MCF 10A (cell line): ENCODE data around the gene ADAMTS8. TPM values are rescaled to one million over a fixed set of nuclear protein-coding genes. Genes with fewer than 3 reads are reported as not detected.

Experiments
- BruUV-seq: library from RNA; stranded (reverse); fragments of 400-500 nt; replicated peaks from 2 replicates; lab custom pipeline; 2021; lab: Mats Ljungman, UMichigan
- CTCF ChIA-PET: fragments of 300-600 bp; sonication (Branson Sonifier 250); formaldehyde crosslinking; extraction: SDS; loops from one replicate; lab custom pipeline; 2021; ENCODE audit warnings: antibody characterized with exemption, inconsistent platforms; lab: Yijun Ruan, JAX
- POLR2A ChIA-PET: fragments of 300-600, 350-650 bp; sonication (Branson Sonifier 250); formaldehyde crosslinking; extraction: SDS; loops from one replicate; lab custom pipeline; 2020; ENCODE audit warnings: antibody characterized with exemption, inconsistent platforms; lab: Yijun Ruan, JAX
- DNase-seq: peaks from one replicate; pipeline ENCODE4 v3.0.0-alpha.2; 2018; ENCODE audit not compliant: unreplicated experiment
- H3K27ac Mint-ChIP-seq: one replicate; pipeline ENCODE4 v1.8.0; 2022; ENCODE audit warnings: mild to moderate bottlenecking, low read depth, mixed read lengths; ENCODE audit not compliant: unreplicated experiment
- H3K27me3 Mint-ChIP-seq: one replicate; pipeline ENCODE4 v1.8.0; 2022; ENCODE audit warnings: mixed read lengths; ENCODE audit not compliant: insufficient read depth, unreplicated experiment
- H3K36me3 Mint-ChIP-seq: one replicate; pipeline ENCODE4 v1.8.0; 2022; ENCODE audit warnings: mild to moderate bottlenecking, moderate library complexity, mixed read lengths; ENCODE audit not compliant: insufficient read depth, unreplicated experiment
- H3K4me1 Mint-ChIP-seq: one replicate; pipeline ENCODE4 v1.8.0; 2022; ENCODE audit warnings: mixed read lengths; ENCODE audit not compliant: insufficient read depth, unreplicated experiment
- H3K4me3 Mint-ChIP-seq: one replicate; pipeline ENCODE4 v1.8.0; 2022; ENCODE audit warnings: mild to moderate bottlenecking, moderate library complexity, mixed read lengths; ENCODE audit not compliant: unreplicated experiment
- H3K9me3 Mint-ChIP-seq: one replicate; pipeline ENCODE4 v1.8.0; 2022; ENCODE audit warnings: mixed read lengths; ENCODE audit not compliant: unreplicated experiment
- intact Hi-C: fragments of 100-400 bp; cut with micrococcal nuclease; formaldehyde crosslinking; loops from 2 replicates; pipeline ENCODE4 v1.14.1; 2022
- total RNA-seq: library from RNA; stranded (reverse); gene quantifications from 2 replicates; pipeline ENCODE4 v1.2.3, GENCODE V29; 2022
- TF ChIP-seq, protein P1 (sequence below): fragments of 200-600 bp; IDR thresholded peaks from one replicate; pipeline ENCODE4 v1.8.0; 2022; ENCODE audit warnings: antibody characterized with exemption, mild to moderate bottlenecking; ENCODE audit not compliant: unreplicated experiment

Gene ADAMTS8
- total RNA-seq, 1 experiment from 2014 or later, result not detected

DNA sequence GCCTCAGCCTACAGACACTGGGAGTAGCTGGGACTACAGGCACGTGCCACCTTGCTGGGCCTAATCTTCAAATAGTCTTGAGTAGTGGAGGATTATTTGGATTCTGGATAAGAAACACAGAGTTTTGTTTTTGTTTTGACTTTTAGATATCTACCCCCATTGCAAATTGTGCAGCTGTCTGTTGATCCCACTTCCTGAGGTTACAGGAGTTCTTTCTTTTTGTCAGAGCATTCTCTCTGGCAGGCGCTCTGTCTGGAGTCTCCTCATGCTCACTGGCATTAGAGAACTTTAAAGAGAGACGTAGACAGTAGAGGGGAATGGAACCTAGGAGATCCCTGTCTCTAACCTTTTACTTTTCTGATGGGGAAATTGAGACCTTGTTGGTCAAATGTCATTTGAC, 7.8 kb upstream of the ADAMTS8 start:
- DNase-seq, result no peak
- H3K9me3 Mint-ChIP-seq, result no peaks in the 10 kb centered on the region
- TF ChIP-seq, protein P1, sequence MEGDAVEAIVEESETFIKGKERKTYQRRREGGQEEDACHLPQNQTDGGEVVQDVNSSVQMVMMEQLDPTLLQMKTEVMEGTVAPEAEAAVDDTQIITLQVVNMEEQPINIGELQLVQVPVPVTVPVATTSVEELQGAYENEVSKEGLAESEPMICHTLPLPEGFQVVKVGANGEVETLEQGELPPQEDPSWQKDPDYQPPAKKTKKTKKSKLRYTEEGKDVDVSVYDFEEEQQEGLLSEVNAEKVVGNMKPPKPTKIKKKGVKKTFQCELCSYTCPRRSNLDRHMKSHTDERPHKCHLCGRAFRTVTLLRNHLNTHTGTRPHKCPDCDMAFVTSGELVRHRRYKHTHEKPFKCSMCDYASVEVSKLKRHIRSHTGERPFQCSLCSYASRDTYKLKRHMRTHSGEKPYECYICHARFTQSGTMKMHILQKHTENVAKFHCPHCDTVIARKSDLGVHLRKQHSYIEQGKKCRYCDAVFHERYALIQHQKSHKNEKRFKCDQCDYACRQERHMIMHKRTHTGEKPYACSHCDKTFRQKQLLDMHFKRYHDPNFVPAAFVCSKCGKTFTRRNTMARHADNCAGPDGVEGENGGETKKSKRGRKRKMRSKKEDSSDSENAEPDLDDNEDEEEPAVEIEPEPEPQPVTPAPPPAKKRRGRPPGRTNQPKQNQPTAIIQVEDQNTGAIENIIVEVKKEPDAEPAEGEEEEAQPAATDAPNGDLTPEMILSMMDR, result no peak
- ChIA-PET CTCF (interaction anchor here (0.8 to 25.6 kb wide), 5 partner anchors 9 to 460 kb away, joined by 5 to 1064 read pairs (median 132); partner anchors contain the start of gene ADAMTS15), POLR2A (interaction anchor here (0.9 kb wide), 1 partner anchor 391 kb away, joined by 3 read pairs; no protein-coding TSS in a partner anchor)
- no TSS peak for BruUV-seq
- H3K36me3 Mint-ChIP-seq, result no peaks in the 10 kb centered on the region
- peaks cover 5% of the 10 kb centered on the region for H3K27me3 Mint-ChIP-seq
- no peak overlapping the region for H3K27ac Mint-ChIP-seq
- H3K4me1 Mint-ChIP-seq, result peaks cover 12% of the 10 kb centered on the region
- H3K4me3 Mint-ChIP-seq, result no peak overlapping the region
- intact Hi-C loops, result loop anchor here (10.0 kb wide), 1 partner anchor 511 kb away; no protein-coding TSS in a partner anchor

DNA sequence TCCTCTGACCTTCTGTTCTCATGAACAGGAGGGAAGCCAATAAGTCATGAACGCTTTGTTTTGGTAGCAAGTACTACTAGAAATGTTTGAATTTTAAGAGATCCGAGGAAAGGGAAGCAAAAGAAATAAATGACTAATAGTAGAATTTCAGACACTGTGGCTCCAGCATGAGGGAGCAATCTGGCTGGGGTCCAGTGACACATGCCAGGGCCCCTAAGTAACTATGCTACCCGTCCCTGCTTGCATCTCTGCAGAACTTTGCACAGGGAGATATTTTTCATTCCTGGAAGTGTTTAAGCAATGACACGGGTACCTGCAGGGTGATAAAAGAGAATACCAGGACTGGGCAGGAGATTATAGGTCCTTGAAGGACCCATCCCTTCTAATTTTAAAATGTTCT, 7.3 kb upstream of the ADAMTS8 start:
- H3K4me3 Mint-ChIP-seq, result no peak overlapping the region
- no TSS peak for BruUV-seq
- H3K27me3 Mint-ChIP-seq, result peaks cover 10% of the 10 kb centered on the region
- intact Hi-C loops, result loop anchor here (1.0 to 10.0 kb wide), 3 partner anchors 114 to 511 kb away; no protein-coding TSS in a partner anchor
- POLR2A ChIA-PET, result interaction anchor here (0.5 to 1.5 kb wide), 5 partner anchors 201 to 426 kb away, joined by 3 to 8 read pairs (median 3); no protein-coding TSS in a partner anchor
- no peak for DNase-seq
- TF ChIP-seq, protein P1, result no peak
- no peaks in the 10 kb centered on the region for H3K36me3 Mint-ChIP-seq
- CTCF ChIA-PET, result interaction anchor here (0.6 to 25.6 kb wide), 33 partner anchors 9 to 557 kb away, joined by 3 to 1064 read pairs (median 4); partner anchors contain the start of gene ADAMTS15
- H3K9me3 Mint-ChIP-seq, result no peaks in the 10 kb centered on the region
- H3K27ac Mint-ChIP-seq, result no peak overlapping the region
- peaks cover 12% of the 10 kb centered on the region for H3K4me1 Mint-ChIP-seq

DNA sequence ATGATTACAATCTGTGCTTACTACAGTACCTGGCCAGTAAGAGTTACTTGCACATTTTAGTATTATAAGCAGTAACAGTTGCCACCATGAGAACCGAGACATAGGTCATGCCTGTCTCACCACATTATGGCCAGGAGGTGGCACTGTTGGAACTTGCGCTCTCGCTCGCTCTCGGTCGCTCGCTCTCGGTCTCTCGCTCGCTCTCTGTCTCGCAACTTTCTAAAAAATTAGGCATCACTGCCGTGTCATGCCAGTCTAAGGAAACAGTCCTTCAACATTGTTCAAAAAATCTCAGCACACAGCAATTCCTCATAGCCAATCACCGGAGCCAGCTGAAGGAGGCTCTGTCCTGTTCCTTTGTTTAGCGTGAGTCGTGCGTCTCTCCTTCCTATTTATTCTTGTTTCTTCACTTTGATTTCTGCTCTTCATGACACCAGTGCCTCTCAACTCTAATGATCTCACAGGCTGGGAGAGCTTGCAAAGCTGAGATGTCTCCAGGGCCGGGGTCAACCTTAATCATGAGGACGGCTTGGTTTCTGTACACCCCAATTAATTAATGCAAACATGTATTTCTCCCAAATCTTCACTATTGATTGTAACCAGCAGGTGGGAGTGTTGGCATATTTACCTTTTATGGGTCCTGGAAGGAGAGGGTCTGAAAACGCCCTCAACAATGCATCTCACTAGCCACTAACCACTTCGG, 6.3 kb upstream of the ADAMTS8 start:
- Mint-ChIP-seq H3K4me1 (peaks cover 12% of the 10 kb centered on the region), H3K36me3 (no peaks in the 10 kb centered on the region), H3K4me3 (no peak overlapping the region), H3K27ac (no peak overlapping the region), H3K27me3 (peaks cover 20% of the 10 kb centered on the region), H3K9me3 (no peaks in the 10 kb centered on the region)
- BruUV-seq, result no TSS peak
- intact Hi-C loops, result loop anchor here (1.0 to 10.0 kb wide), 5 partner anchors 115 to 510 kb away; no protein-coding TSS in a partner anchor
- DNase-seq, result peak; percentile 84
- TF ChIP-seq, protein P1, result peak; percentile 88
- POLR2A ChIA-PET, result interaction anchor here (1.0 to 1.5 kb wide), 4 partner anchors 414 to 434 kb away, joined by 3 to 8 read pairs (median 5); no protein-coding TSS in a partner anchor
- CTCF ChIA-PET, result interaction anchor here (0.5 to 25.6 kb wide), 58 partner anchors 10 to 558 kb away, joined by 3 to 1064 read pairs (median 4); partner anchors contain the start of genes ADAMTS15 and SNX19

DNA sequence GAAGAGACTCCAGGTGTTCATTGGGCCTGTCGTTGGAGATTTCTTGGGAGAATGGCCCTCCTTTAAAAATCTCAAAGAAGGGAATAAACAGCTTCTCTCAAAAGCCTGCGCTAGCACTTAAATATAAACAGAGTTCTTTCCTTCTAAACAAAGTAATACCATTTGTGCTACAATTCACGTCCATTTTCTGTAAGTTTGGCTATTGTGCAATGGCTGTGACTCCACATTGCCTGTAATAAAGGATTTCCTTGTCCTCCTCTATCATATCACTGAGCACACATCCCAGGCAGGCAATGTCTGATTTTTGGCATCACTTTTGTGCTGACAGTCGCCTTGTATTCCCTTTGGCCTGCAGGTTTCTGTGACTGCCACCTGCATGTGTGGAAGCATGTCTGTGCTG, 4.9 kb upstream of the ADAMTS8 start:
- no peak overlapping the region for H3K4me3 Mint-ChIP-seq
- intact Hi-C loops, result loop anchor here (5.0 to 10.0 kb wide), 2 partner anchors 414 to 509 kb away; no protein-coding TSS in a partner anchor
- ChIA-PET POLR2A (interaction anchor here (0.7 to 1.1 kb wide), 3 partner anchors 15 to 429 kb away, joined by 3 to 8 read pairs (median 4); partner anchors contain the start of gene ADAMTS15), CTCF (interaction anchor here (0.6 to 25.6 kb wide), 20 partner anchors 12 to 487 kb away, joined by 3 to 1064 read pairs (median 4); partner anchors contain the start of genes ADAMTS15 and SNX19)
- BruUV-seq, result no TSS peak
- no peaks in the 10 kb centered on the region for H3K36me3 Mint-ChIP-seq
- DNase-seq, result no peak
- H3K9me3 Mint-ChIP-seq, result no peaks in the 10 kb centered on the region
- no peak overlapping the region for H3K27ac Mint-ChIP-seq
- H3K27me3 Mint-ChIP-seq, result peaks cover 34% of the 10 kb centered on the region
- TF ChIP-seq, protein P1, result no peak
- H3K4me1 Mint-ChIP-seq, result peaks cover 12% of the 10 kb centered on the region
